Measurements from ENCODE around the gene TNNT3. TPM values are rescaled to one million over a fixed set of nuclear protein-coding genes. Genes with fewer than 3 reads are reported as not detected.

The TNNT3 gene
- total RNA-seq, 4 donors from 2014 or later, result 1.5 to 12.9 (median 4.8) TPM

- H3K4me1 ChIP-seq, result peaks cover 29% of the 10 kb centered on the region
- H3K9me3 ChIP-seq, result no peaks in the 10 kb centered on the region
- TF ChIP-seq CTCF (IDR thresholded peaks at IDR 0.05), result no peak
- no peak for TF ChIP-seq EP300 (IDR thresholded peaks at IDR 0.05)
- no peaks in the 10 kb centered on the region for H3K27me3 ChIP-seq
- H3K4me3 ChIP-seq, result no peak overlapping the region
- H3K27ac ChIP-seq, result no peak overlapping the region
- H3K36me3 ChIP-seq, result no peaks in the 10 kb centered on the region
- 64% methylated on average over 8 of the region's 17 CpGs for WGBS
- peak; percentile 66 to 78 for DNase-seq (ENCODE audit: low spot score in 2 of 2)
Observed at GRCh38 chr11:1924181-1924580, 4.7 kb downstream of the TNNT3 start.

GRCh38 chr11:1924646-1925372, 5.3 kb downstream of the TNNT3 start:
- TF ChIP-seq CTCF (IDR thresholded peaks at IDR 0.05), result no peak
- WGBS, result 83% methylated on average over 18 of the region's 21 CpGs
- no peak overlapping the region for H3K27ac ChIP-seq
- no peaks in the 10 kb centered on the region for H3K9me3 ChIP-seq
- no peaks in the 10 kb centered on the region for H3K36me3 ChIP-seq
- H3K4me3 ChIP-seq, result no peak overlapping the region
- H3K4me1 ChIP-seq, result peaks cover 28% of the 10 kb centered on the region
- no peaks in the 10 kb centered on the region for H3K27me3 ChIP-seq
- DNase-seq (ENCODE audit: low spot score in 2 of 2), result peak; percentile 61 to 79

GRCh38 chr11:1925373-1926155, 6.1 kb downstream of the TNNT3 start:
- Histone ChIP-seq H3K4me1 (peaks cover 28% of the 10 kb centered on the region), H3K36me3 (no peaks in the 10 kb centered on the region), H3K9me3 (no peaks in the 10 kb centered on the region), H3K27ac (no peak overlapping the region), H3K27me3 (no peaks in the 10 kb centered on the region), H3K4me3 (no peak overlapping the region)
- TF ChIP-seq POLR2A (IDR thresholded peaks at IDR 0.05) (no peak), CTCF (IDR thresholded peaks at IDR 0.05) (no peak), EP300 (IDR thresholded peaks at IDR 0.05) (no peak), POLR2AphosphoS5 (IDR thresholded peaks at IDR 0.05) (no peak)
- 90% methylated on average over 11 of the region's 23 CpGs for WGBS
- DNase-seq (ENCODE audit: low spot score in 2 of 2), result no peak

- no peaks in the 10 kb centered on the region for H3K27me3 ChIP-seq
- no peak for TF ChIP-seq CTCF (IDR thresholded peaks at IDR 0.05)
- no peak for TF ChIP-seq POLR2A (IDR thresholded peaks at IDR 0.05)
- no peak for TF ChIP-seq EP300 (IDR thresholded peaks at IDR 0.05)
- TF ChIP-seq POLR2AphosphoS5 (IDR thresholded peaks at IDR 0.05), result no peak
- 85% methylated on average over 40 of the region's 41 CpGs for WGBS
- peak in 1 of 2 donors; percentile 74 for DNase-seq (ENCODE audit: low spot score in 2 of 2)
- H3K9me3 ChIP-seq, result no peaks in the 10 kb centered on the region
- H3K4me1 ChIP-seq, result peaks cover 23% of the 10 kb centered on the region
- H3K36me3 ChIP-seq, result no peaks in the 10 kb centered on the region
- H3K4me3 ChIP-seq, result no peak overlapping the region
- no peak overlapping the region for H3K27ac ChIP-seq
Observed at GRCh38 chr11:1926156-1927025, 6.9 kb downstream of the TNNT3 start.
